Pons (tissue), 1 donor: ENCODE measurements around the gene PPARD.

Experiments
- DNase-seq: peaks from one replicate; pipeline ENCODE4 v3.0.0-alpha.2; 2016; ENCODE audit warnings: low spot score

The PPARD gene

GRCh38 chr6:35469751-35470662 is 127.6 kb downstream of the PPARD start:
- no peak for DNase-seq

- DNase-seq = no peak
Observed at GRCh38 chr6:35470663-35471120, 128.3 kb downstream of the PPARD start.

GRCh38 chr6:35471836-35472345 is 129.5 kb downstream of the PPARD start:
- no peak for DNase-seq

- no peak for DNase-seq
Observed at GRCh38 chr6:35473075-35473849, 130.9 kb downstream of the PPARD start.

GRCh38 chr6:35473850-35474130 is 131.4 kb downstream of the PPARD start:
- DNase-seq = no peak

GRCh38 chr6:35474131-35474941 is 132.0 kb downstream of the PPARD start:
- no peak for DNase-seq

- no peak for DNase-seq
Observed at GRCh38 chr6:35474942-35475570, 132.7 kb downstream of the PPARD start.

GRCh38 chr6:35475573-35475972 is 133.2 kb downstream of the PPARD start:
- no peak for DNase-seq

GRCh38 chr6:35476004-35476403 is 133.6 kb downstream of the PPARD start:
- DNase-seq = no peak

GRCh38 chr6:35477028-35477427 is 134.7 kb downstream of the PPARD start:
- DNase-seq = no peak
